Kidney (tissue), 22 donors: ENCODE data around the gene PSMG2. TPM values are rescaled to one million over a fixed set of nuclear protein-coding genes. Genes with fewer than 3 reads are reported as not detected.

ENCODE experiments used
- DNase-seq, 5 donors: peaks; one replicate each; pipeline ENCODE4 v3.0.0-alpha.2; 2013 to 2020
- FAIRE-seq: peaks from 2 replicates; lab custom pipeline; 2012; peaks lifted over from hg19 to GRCh38; lab: Jason Lieb, UNC
- H3K27ac ChIP-seq, 2 donors: one replicate each; pipeline ENCODE4 v1.7.0; 2013; ENCODE audit warnings: low read depth in 2 of 2, low read length in 2 of 2, inconsistent platforms in 1 of 2
- H3K27me3 ChIP-seq: one replicate; pipeline ENCODE4 v1.7.1; 2013; ENCODE audit warnings: low read length, inconsistent platforms; ENCODE audit not compliant: control insufficient read depth, insufficient read depth
- H3K36me3 ChIP-seq, 3 donors: one replicate each; pipeline versions ENCODE4 v1.7.0 to v1.7.1; 2013; ENCODE audit warnings: low read length in 3 of 3, control low read depth in 1 of 3, inconsistent platforms in 1 of 3; ENCODE audit not compliant: insufficient read depth in 3 of 3, control insufficient read depth in 2 of 3
- H3K4me1 ChIP-seq, 3 donors: one replicate each; pipeline versions ENCODE4 v1.7.0 to v1.7.1; 2013; ENCODE audit warnings: low read length in 3 of 3, inconsistent platforms in 1 of 3, low read depth in 1 of 3; ENCODE audit not compliant: control insufficient read depth in 2 of 3, insufficient read depth in 2 of 3
- H3K4me3 ChIP-seq, 3 donors: one replicate each; pipeline versions ENCODE4 v1.7.0 to v1.8.1; 2013; ENCODE audit warnings: low read length in 3 of 3, control low read depth in 1 of 3, inconsistent platforms in 1 of 3
- H3K9ac ChIP-seq, 3 donors: one replicate each; pipeline versions ENCODE4 v1.7.0 to v1.7.1; 2013; ENCODE audit warnings: low read length in 3 of 3, control low read depth in 1 of 3, inconsistent platforms in 1 of 3
- H3K9me3 ChIP-seq, 3 donors: one replicate each; pipeline versions ENCODE4 v1.7.0 to v1.7.1; 2013; ENCODE audit warnings: low read length in 3 of 3, control low read depth in 1 of 3, inconsistent platforms in 1 of 3; ENCODE audit not compliant: control insufficient read depth in 2 of 3, insufficient read depth in 1 of 3
- CTCF ChIP-seq: IDR thresholded peaks from 3 replicates; pipeline ENCODE4 v1.5.1; 2012; ENCODE audit warnings: mild to moderate bottlenecking, moderate library complexity, borderline replicate concordance; ENCODE audit not compliant: insufficient read depth; ENCODE audit errors: extremely low read depth
- intact Hi-C: fragments of 100-400 bp; cut with DNase I; formaldehyde crosslinking; loops from one replicate; pipeline ENCODE4 v1.11.1; 2022
- long read RNA-seq, 10 donors: library from polyadenylated mRNA in 1 of 10; unstranded in 1 of 10; transcript quantifications; one replicate each; pipeline ENCODE4 v2.0.0 and lab custom pipeline, GENCODE V29; 2021 to 2026
- polyA plus RNA-seq: library from polyadenylated mRNA; stranded (reverse); fragments of 350-450 nt; fragmentation: Illumina TruSeq; extraction: RNeasy Lipid Tissue Mini Kit (QIAGEN cat#74804); gene quantifications from one replicate; pipeline ENCODE4 v1.2.3, GENCODE V29; 2014; ENCODE audit warnings: low read depth, low replicate concordance; ENCODE audit not compliant: insufficient read depth
- total RNA-seq: library from RNA; stranded (reverse); fragmentation: NEBNext Ultra II Directional; extraction: Animal tissue kit (Norgen Biotek cat#: 25700); gene quantifications from one replicate; pipeline ENCODE4 v1.2.1, GENCODE V29; 2021
- donor health status: control.
- donor health status: control.
- donor health status: control.
- donor health status: control.
- donor health status: control.
- donor health status: DM: yes; HTN: yes; CAD: no.
- donor health status: Normal renal cell carcinoma (clear cell type).

Gene PSMG2
- total RNA-seq (66.2 TPM), polyA plus RNA-seq (108 TPM)
- long read RNA-seq, donor 1, transcript PSMG2-201 (7 exons, 1,686 nt) = major isoform, 19 of 19 reads
- long read RNA-seq, donor 1, partial matches to known transcripts = 0 of 19 reads
- long read RNA-seq, donor 1, other reads (novel, unspliced or antisense) = 0 of 19 reads
- long read RNA-seq, donor 2, transcript PSMG2-201 (7 exons, 1,686 nt) = major isoform, 44 of 51 reads
- long read RNA-seq, donor 2, partial matches to known transcripts = 5 of 51 reads
- long read RNA-seq, donor 2, other reads (novel, unspliced or antisense) = 0 of 51 reads
- long read RNA-seq, donor 3, transcript PSMG2-201 (7 exons, 1,686 nt) = major isoform, 37 of 43 reads
- long read RNA-seq, donor 3, partial matches to known transcripts = 5 of 43 reads
- long read RNA-seq, donor 3, other reads (novel, unspliced or antisense) = 0 of 43 reads
- long read RNA-seq, donor 4, transcript PSMG2-201 (7 exons, 1,686 nt) = major isoform, 16 of 18 reads
- long read RNA-seq, donor 4, partial matches to known transcripts = 0 of 18 reads
- long read RNA-seq, donor 4, other reads (novel, unspliced or antisense) = 0 of 18 reads
- long read RNA-seq, donor 5, partial matches to known transcripts = 0 of 3 reads
- long read RNA-seq, donor 5, other reads (novel, unspliced or antisense) = 0 of 3 reads
- long read RNA-seq, donor 6, transcript PSMG2-201 (7 exons, 1,686 nt) = major isoform, 65 of 82 reads
- long read RNA-seq, donor 6, partial matches to known transcripts = 0 of 82 reads
- long read RNA-seq, donor 6, other reads (novel, unspliced or antisense) = 8 of 82 reads
- long read RNA-seq, donor 7, transcript PSMG2-201 (7 exons, 1,686 nt) = major isoform, 50 of 58 reads
- long read RNA-seq, donor 7, partial matches to known transcripts = 3 of 58 reads
- long read RNA-seq, donor 7, other reads (novel, unspliced or antisense) = 3 of 58 reads
- long read RNA-seq, donor 8, transcript PSMG2-201 (7 exons, 1,686 nt) = major isoform, 31 of 31 reads
- long read RNA-seq, donor 8, partial matches to known transcripts = 0 of 31 reads
- long read RNA-seq, donor 8, other reads (novel, unspliced or antisense) = 0 of 31 reads
- long read RNA-seq, donor 9, transcript PSMG2-201 (7 exons, 1,686 nt) = major isoform, 22 of 23 reads
- long read RNA-seq, donor 9, partial matches to known transcripts = 0 of 23 reads
- long read RNA-seq, donor 9, other reads (novel, unspliced or antisense) = 0 of 23 reads
- long read RNA-seq, donor 10, transcript PSMG2-201 (7 exons, 1,686 nt) = major isoform, 27 of 34 reads
- long read RNA-seq, donor 10, partial matches to known transcripts = 5 of 34 reads
- long read RNA-seq, donor 10, other reads (novel, unspliced or antisense) = 0 of 34 reads

GRCh38 chr18:12702221-12703095, at the start of gene PSMG2, which contains the start of gene CEP76:
Gene PSMG2, plus strand, starts transcription at chr18:12703042. Its CDS starts 66 bp downstream, at chr18:12703108.
Gene CEP76, minus strand, starts transcription at chr18:12702723. Its CDS starts 175 bp downstream, at chr18:12702548.
- intact Hi-C loops = no loop called here
- no peak for FAIRE-seq
- H3K4me1 ChIP-seq = peaks cover 2 to 18% (median 11%) of the 10 kb centered on the region in 3 donors

GRCh38 chr18:12654971-12655370, 47.9 kb upstream of the PSMG2 start:
- H3K36me3 ChIP-seq = no peaks in the 10 kb centered on the region
- DNase-seq (no peak), FAIRE-seq (no peak)
- H3K27ac ChIP-seq = no peak overlapping the region
- no peaks in the 10 kb centered on the region for H3K9me3 ChIP-seq
- intact Hi-C loops = no loop called here
- H3K4me1 ChIP-seq = peaks cover 0 to 4% (median 0%) of the 10 kb centered on the region in 3 donors
- no peak for TF ChIP-seq CTCF
- no peaks in the 10 kb centered on the region for H3K27me3 ChIP-seq
- H3K9ac ChIP-seq = no peak overlapping the region
- no peak overlapping the region for H3K4me3 ChIP-seq

More at GRCh38 chr18:12702221-12703095, at the start of gene PSMG2, which contains the start of gene CEP76:
- peak within 1 kb of the TSS; percentile 82 to 96 (median 87) for H3K4me3 ChIP-seq
- H3K9ac ChIP-seq = peak within 1 kb of the TSS; percentile 80 to 95 (median 88)
- H3K27me3 ChIP-seq = no peaks in the 10 kb centered on the region
- peak within 1 kb of the TSS; percentile 98 to 99 for H3K27ac ChIP-seq
- H3K9me3 ChIP-seq = no peaks in the 10 kb centered on the region
- TF ChIP-seq CTCF = no peak
- peak; percentile 89 to 96 (median 93) for DNase-seq
- peaks cover 3 to 9% (median 7%) of the 10 kb centered on the region in 3 donors for H3K36me3 ChIP-seq

- FAIRE-seq = no peak
- Histone ChIP-seq H3K27ac (peak overlapping the region; percentile 89 to 92), H3K4me3 (peak overlapping the region; percentile 63 to 66 (median 66)), H3K36me3 (no peaks in the 10 kb centered on the region), H3K4me1 (peaks cover 0 to 4% (median 0%) of the 10 kb centered on the region in 3 donors), H3K9me3 (no peaks in the 10 kb centered on the region), H3K9ac (peak overlapping the region; percentile 56 to 93 (median 74)), H3K27me3 (no peaks in the 10 kb centered on the region)
- DNase-seq = peak in 1 of 5 donors; percentile 37
- no peak for TF ChIP-seq CTCF
- intact Hi-C loops = no loop called here
Observed at GRCh38 chr18:12656605-12656937, 46.3 kb upstream of the PSMG2 start.
